HG03175 (cell line): ENCODE measurements around the gene CCR5AS.
A peak's percentile ranks its signal among the peaks of the same experiment; 100 is the strongest.

ENCODE experiments used
- ATAC-seq: cut with Tn5 transposase; IDR thresholded peaks from one replicate; pipeline ENCODE4 v1.9.1; 2021; ENCODE audit warnings: mild to moderate bottlenecking, moderate library complexity; ENCODE audit not compliant: unreplicated experiment

The CCR5AS gene

DNA sequence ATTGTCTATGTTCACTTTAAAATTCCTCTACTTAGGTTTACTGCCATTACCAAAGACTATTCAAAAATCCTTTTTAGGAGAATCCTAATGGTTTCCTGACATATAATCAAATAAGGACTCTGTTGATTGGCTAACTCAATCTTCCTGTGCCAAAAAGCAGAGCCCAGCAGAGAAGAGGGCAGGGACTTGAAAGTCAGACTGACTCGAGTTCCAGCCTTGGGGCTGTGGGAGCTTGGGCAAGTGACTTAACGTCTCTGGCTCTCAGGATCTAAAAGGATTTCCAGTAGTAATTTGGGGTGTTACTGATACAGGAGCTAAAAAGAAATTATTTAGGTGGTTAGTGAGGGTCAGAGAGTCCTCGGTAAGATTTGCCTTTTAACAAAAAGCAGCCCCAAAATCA, 25.2 kb downstream of the CCR5AS start:
- no peak for ATAC-seq

DNA sequence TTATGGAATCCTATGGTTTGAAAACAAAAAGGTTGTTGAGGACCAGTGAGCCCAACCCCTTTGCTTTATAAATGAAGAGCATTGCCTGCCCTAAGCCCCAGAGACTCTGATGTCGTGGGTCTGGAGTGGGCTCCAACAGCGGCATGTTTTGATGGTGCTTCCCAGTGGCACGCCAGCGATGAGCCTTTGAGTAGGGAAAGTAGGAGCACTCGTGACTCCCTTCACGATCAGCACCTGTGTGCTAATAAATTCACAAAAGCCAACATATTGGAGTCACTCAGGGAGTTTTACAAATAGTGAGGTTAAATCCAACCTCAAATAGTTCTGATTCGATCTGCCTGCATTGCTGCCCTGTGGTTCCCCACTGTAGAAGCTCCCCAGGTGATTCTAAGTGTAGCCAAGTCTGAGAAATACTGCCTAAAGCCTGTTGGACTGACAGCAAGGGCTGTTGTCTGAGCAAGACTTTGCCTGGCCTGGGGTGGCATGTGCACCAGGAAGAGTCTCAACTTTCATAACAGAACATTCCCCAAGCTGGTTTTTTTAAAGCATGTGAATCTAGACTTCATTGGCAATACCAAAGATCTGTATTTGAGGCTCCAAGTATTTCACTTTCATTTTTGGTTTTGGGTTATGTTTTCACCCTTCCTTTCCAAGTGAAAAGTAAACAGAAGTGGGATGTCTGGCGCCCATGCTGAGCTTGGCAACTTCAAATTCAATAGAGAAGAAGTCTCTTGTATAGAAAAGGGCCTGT, 26.2 kb downstream of the CCR5AS start:
- ATAC-seq = no peak

DNA sequence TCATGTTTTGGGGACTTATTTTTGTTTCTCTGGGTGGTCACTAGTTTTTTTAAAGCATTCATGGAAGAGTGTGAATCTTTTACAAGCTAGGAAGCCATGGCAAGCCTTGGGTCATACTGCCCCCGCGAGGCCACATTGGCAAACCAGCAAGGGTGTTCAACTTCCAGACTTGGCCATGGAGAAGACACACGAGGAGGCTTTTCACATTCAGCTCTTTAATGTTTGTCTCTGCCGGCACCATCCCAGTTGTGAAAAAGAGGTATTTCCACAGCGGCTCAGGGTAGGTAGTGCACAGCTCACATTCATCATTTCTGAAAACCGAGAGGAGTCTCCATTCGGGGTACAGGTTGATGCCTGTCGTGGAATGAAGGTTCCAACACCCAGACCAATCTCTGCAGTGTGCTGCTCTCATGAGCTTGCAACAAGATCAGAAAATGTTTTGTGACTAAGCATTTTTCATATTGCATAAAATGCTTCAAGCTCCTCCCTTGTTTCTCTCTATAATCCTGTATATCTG, 28.4 kb downstream of the CCR5AS start:
- no peak for ATAC-seq

DNA sequence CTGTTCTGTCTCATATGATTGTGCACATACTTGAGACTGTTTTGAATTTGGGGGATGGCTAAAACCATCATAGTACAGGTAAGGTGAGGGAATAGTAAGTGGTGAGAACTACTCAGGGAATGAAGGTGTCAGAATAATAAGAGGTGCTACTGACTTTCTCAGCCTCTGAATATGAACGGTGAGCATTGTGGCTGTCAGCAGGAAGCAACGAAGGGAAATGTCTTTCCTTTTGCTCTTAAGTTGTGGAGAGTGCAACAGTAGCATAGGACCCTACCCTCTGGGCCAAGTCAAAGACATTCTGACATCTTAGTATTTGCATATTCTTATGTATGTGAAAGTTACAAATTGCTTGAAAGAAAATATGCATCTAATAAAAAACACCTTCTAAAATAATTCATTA, 31.1 kb downstream of the CCR5AS start:
- no peak for ATAC-seq

DNA sequence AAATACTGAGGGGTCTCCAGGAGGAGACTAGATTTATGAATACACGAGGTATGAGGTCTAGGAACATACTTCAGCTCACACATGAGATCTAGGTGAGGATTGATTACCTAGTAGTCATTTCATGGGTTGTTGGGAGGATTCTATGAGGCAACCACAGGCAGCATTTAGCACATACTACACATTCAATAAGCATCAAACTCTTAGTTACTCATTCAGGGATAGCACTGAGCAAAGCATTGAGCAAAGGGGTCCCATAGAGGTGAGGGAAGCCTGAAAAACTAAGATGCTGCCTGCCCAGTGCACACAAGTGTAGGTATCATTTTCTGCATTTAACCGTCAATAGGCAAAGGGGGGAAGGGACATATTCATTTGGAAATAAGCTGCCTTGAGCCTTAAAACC, 31.6 kb downstream of the CCR5AS start:
- ATAC-seq = no peak

DNA sequence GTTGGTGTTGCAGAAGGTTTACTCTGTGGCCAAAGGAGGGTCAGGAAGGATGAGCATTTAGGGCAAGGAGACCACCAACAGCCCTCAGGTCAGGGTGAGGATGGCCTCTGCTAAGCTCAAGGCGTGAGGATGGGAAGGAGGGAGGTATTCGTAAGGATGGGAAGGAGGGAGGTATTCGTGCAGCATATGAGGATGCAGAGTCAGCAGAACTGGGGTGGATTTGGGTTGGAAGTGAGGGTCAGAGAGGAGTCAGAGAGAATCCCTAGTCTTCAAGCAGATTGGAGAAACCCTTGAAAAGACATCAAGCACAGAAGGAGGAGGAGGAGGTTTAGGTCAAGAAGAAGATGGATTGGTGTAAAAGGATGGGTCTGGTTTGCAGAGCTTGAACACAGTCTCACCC, 32.1 kb downstream of the CCR5AS start:
- ATAC-seq = no peak

DNA sequence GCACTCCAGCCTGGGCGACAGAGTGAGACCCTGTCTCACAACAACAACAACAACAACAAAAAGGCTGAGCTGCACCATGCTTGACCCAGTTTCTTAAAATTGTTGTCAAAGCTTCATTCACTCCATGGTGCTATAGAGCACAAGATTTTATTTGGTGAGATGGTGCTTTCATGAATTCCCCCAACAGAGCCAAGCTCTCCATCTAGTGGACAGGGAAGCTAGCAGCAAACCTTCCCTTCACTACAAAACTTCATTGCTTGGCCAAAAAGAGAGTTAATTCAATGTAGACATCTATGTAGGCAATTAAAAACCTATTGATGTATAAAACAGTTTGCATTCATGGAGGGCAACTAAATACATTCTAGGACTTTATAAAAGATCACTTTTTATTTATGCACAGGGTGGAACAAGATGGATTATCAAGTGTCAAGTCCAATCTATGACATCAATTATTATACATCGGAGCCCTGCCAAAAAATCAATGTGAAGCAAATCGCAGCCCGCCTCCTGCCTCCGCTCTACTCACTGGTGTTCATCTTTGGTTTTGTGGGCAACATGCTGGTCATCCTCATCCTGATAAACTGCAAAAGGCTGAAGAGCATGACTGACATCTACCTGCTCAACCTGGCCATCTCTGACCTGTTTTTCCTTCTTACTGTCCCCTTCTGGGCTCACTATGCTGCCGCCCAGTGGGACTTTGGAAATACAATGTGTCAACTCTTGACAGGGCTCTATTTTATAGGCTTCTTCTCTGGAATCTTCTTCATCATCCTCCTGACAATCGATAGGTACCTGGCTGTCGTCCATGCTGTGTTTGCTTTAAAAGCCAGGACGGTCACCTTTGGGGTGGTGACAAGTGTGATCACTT, 34.1 kb downstream of the CCR5AS start:
- no peak for ATAC-seq

DNA sequence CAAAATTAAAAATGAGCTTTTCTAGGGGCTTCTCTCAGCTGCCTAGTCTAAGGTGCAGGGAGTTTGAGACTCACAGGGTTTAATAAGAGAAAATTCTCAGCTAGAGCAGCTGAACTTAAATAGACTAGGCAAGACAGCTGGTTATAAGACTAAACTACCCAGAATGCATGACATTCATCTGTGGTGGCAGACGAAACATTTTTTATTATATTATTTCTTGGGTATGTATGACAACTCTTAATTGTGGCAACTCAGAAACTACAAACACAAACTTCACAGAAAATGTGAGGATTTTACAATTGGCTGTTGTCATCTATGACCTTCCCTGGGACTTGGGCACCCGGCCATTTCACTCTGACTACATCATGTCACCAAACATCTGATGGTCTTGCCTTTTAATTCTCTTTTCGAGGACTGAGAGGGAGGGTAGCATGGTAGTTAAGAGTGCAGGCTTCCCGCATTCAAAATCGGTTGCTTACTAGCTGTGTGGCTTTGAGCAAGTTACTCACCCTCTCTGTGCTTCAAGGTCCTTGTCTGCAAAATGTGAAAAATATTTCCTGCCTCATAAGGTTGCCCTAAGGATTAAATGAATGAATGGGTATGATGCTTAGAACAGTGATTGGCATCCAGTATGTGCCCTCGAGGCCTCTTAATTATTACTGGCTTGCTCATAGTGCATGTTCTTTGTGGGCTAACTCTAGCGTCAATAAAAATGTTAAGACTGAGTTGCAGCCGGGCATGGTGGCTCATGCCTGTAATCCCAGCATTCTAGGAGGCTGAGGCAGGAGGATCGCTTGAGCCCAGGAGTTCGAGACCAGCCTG, 35.1 kb downstream of the CCR5AS start:
- no peak for ATAC-seq

DNA sequence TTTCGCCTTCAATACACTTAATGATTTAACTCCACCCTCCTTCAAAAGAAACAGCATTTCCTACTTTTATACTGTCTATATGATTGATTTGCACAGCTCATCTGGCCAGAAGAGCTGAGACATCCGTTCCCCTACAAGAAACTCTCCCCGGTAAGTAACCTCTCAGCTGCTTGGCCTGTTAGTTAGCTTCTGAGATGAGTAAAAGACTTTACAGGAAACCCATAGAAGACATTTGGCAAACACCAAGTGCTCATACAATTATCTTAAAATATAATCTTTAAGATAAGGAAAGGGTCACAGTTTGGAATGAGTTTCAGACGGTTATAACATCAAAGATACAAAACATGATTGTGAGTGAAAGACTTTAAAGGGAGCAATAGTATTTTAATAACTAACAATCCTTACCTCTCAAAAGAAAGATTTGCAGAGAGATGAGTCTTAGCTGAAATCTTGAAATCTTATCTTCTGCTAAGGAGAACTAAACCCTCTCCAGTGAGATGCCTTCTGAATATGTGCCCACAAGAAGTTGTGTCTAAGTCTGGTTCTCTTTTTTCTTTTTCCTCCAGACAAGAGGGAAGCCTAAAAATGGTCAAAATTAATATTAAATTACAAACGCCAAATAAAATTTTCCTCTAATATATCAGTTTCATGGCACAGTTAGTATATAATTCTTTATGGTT, 35.9 kb downstream of the CCR5AS start, which contains the start of gene CCR5:
Gene CCR5, plus strand, starts transcription at position 108 of the 680 bp plus-strand sequence. CDS start 1,957 bp downstream, outside the sequence.
- no peak for ATAC-seq

DNA sequence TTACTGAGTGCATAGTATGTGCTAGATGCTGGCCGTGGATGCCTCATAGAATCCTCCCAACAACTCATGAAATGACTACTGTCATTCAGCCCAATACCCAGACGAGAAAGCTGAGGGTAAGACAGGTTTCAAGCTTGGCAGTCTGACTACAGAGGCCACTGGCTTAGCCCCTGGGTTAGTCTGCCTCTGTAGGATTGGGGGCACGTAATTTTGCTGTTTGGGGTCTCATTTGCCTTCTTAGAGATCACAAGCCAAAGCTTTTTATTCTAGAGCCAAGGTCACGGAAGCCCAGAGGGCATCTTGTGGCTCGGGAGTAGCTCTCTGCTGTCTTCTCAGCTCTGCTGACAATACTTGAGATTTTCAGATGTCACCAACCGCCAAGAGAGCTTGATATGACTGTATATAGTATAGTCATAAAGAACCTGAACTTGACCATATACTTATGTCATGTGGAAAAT, 37.2 kb downstream of the CCR5AS start:
- peak; percentile 54 for ATAC-seq

DNA sequence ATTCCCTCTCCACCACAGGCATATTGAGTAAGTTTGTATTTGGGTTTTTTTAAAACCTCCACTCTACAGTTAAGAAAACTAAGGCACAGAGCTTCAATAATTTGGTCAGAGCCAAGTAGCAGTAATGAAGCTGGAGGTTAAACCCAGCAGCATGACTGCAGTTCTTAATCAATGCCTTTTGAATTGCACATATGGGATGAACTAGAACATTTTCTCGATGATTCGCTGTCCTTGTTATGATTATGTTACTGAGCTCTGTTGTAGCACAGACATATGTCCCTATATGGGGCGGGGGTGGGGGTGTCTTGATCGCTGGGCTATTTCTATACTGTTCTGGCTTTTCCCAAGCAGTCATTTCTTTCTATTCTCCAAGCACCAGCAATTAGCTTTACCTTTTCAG, 37.7 kb downstream of the CCR5AS start:
- ATAC-seq = no peak

DNA sequence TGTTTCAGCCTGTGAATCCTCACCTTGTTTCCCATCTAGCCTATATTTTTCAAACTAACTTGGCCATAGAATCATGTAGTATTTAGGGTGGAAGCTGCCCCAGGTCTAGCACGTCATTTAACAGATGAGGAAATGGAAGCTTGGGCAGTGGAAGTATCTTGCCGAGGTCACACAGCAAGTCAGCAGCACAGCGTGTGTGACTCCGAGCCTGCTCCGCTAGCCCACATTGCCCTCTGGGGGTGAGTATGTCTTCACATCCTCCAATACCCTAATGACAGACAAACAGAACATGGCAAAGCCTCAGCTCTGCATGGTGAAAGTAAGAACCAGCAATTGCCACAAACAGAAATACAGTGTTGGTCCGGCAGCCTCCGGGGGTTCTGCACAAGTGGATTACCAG, 38.3 kb downstream of the CCR5AS start:
- ATAC-seq = peak; percentile 72

DNA sequence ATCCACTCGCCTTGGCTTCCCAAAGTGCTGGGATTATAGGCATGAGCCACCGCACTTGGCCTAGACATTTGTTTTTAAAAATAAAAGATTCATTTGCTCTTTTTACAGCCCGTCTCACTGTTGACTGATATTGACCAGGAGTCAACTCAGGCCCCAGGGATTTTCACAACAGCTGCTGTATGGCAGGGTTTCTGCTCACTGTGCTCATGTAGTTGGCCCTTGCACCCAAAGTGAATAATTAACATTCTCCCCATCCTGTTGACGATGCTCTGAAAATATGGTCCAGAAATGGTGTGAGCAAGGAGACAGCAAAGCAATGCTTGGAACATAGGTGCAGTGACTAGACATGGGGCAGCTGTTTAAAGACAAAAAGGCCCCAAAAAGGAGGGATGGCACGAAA, 39.1 kb downstream of the CCR5AS start:
- no peak for ATAC-seq

DNA sequence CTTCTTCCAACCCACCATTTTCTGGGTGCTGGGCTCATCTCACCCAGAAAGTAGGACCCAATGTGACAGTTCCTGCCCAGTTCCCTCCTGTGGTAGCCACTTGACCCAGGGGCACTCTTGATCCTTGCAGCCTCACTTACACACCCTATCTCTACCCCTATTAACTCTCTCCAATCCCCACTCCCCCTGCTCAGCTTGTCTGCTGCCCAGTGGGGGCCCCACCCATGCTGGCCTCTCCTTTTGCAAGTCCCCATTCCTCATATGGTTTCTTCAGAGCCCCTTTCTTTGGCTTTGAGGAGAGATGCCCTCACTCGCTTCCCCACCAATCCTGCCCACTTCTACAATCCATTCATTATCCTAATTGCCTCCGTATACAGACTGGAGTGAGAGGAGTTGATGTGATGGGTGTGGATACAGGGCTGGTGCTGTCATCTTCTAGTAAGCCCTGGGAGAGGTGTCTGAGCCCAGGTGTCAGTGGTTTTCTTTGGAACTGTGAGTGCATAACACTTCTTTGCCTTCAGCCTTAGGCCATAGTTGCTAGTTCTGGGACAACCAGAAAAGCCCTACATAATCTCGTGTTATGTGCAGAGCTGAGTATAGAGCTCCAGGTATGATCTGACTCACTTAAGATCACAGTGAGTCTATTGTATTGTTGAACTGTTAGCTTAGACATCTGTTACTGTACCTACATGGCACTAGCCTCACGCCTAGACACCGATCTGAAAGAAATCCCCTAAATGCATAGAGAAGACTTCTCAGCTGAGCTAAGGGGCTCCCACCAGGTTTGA, 40.9 kb downstream of the CCR5AS start:
- no peak for ATAC-seq

DNA sequence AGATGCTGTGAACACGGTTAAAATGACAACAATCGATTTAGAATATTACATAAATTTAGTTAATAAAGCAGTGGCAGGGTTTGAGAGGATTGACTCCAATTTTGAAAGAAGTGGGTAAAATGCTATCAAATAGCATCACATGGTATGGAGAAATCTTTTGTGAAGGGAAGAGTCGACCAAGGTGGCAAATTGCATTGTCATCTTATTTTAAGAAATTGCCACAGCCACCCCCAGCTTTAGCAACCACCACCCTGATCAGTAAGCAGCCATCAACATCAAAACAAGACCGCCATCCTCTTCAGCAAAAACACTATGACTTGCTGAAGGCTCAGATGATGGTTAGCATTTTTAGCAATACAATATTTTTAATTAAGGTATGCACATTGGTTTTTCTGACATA, 41.8 kb downstream of the CCR5AS start:
- ATAC-seq = no peak

DNA sequence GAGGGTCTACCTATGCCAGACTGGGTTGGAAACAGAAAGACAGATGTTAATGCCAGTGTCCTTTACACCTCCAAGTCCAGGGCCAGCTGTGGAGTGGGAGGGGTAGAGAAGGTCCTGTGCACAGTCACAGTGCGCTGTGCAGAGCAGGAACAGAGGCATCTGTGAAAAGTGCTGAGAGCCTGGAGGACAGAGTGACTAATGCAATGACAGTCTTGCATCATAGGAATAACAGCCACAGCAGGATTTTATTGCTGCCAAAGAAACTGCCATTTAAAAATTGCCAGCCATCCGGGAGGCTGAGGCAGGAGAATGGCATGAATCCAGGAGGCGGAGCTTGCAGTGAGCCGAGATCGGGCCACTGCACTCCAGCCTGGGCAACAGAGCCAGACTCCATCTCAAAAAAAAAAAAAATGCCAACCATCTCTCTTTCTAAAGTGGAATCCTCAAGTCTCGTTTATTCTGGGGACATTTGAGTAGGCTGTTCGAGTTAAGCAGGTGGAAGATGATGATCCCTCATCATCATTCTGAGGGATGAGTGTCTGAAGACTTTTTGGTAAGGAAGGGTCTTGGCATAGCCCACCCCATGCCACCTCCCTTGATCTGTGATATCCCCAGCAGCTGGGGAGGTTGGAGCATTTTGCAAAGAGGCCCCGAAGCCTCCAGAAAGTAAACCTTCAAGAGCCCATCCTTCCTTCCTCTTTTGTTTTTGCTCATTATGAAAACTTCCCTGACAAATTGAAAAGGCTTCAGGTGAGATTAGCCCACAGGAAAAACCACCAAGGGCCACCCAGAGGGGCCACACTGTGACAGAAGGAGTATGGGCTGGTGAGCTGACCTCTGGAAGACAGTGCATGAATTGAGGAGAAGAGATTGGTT, 45.2 kb downstream of the CCR5AS start:
- ATAC-seq = no peak

DNA sequence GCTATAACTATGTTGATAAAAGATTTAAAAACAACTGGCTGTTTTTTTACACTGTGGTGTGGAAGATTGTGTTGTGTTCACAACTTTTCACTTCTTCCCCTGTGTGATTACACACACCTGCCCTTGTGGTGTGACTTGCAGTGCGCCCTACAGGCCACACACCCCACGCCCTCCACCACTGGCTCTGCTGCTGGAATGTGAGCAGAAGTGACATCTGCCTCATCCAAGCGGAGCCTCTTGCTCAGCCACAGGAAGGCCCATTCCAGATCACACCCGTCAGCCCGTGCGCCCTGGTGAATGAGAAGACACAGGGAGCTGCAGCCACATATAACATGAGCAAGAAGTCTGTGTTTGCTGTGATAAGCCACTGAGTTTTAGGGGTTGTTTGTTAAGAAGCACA, 46.0 kb downstream of the CCR5AS start:
- no peak for ATAC-seq

DNA sequence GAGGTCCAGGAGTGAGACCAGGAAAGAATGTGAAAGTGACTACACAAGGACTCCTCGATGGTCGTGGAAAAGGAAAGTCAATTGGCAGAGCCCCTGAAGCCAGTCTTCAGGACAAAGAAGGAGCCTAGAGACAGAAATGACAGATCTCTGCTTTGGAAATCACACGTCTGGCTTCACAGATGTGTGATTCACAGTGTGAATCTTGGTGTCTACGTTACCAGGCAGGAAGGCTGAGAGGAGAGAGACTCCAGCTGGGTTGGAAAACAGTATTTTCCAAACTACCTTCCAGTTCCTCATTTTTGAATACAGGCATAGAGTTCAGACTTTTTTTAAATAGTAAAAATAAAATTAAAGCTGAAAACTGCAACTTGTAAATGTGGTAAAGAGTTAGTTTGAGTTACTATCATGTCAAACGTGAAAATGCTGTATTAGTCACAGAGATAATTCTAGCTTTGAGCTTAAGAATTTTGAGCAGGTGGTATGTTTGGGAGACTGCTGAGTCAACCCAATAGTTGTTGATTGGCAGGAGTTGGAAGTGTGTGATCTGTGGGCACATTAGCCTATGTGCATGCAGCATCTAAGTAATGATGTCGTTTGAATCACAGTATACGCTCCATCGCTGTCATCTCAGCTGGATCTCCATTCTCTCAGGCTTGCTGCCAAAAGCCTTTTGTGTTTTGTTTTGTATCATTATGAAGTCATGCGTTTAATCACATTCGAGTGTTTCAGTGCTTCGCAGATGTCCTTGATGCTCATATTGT, 47.0 kb downstream of the CCR5AS start:
- ATAC-seq = peak; percentile 75
